OCI-LY7 (cell line): ENCODE results near the gene AMIGO1.

Experiments
- EZH2phosphoT487 ChIP-seq: fragments of 200-600 bp; sonication (generic); IDR thresholded peaks from 2 replicates; pipeline ENCODE4 v1.6.1; 2018; ENCODE audit warnings: low read depth, borderline replicate concordance, mild to moderate bottlenecking, mixed run types, antibody characterized with exemption, low read length, moderate library complexity, mixed read lengths
- TF ChIP-seq, protein P1 (sequence below): fragments of 200-600 bp; sonication (generic); conservative IDR thresholded peaks from 2 replicates; pipeline ENCODE4 v1.5.1; 2014; ENCODE audit warnings: mild to moderate bottlenecking, antibody characterized with exemption, low read length, moderate library complexity, mixed read lengths

DNA sequence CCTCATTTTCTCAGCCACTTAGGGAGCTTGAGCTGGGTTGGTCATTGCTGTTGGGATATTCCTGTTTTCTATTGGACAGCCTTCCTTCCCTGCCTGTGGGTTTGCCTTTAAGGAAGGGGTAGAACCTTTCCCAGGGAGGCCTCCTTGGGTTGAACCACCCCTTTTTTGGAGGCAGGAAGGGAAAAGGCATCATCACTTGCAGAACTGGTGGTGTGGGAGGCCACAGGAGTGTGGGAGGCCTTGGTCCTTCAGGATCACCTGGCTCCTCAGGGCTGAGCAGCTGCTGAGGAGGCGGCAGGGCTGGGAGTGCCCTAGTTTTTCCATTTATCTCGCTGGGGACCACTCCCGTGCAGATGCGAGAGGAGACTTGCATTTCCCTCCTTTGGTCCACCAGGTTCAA is 16.3 kb downstream of the AMIGO1 start:
- TF ChIP-seq EZH2phosphoT487, result no peak
- TF ChIP-seq, protein P1, sequence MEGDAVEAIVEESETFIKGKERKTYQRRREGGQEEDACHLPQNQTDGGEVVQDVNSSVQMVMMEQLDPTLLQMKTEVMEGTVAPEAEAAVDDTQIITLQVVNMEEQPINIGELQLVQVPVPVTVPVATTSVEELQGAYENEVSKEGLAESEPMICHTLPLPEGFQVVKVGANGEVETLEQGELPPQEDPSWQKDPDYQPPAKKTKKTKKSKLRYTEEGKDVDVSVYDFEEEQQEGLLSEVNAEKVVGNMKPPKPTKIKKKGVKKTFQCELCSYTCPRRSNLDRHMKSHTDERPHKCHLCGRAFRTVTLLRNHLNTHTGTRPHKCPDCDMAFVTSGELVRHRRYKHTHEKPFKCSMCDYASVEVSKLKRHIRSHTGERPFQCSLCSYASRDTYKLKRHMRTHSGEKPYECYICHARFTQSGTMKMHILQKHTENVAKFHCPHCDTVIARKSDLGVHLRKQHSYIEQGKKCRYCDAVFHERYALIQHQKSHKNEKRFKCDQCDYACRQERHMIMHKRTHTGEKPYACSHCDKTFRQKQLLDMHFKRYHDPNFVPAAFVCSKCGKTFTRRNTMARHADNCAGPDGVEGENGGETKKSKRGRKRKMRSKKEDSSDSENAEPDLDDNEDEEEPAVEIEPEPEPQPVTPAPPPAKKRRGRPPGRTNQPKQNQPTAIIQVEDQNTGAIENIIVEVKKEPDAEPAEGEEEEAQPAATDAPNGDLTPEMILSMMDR, result no peak
